Measurements from ENCODE around the gene STAB1. TPM values are rescaled to one million over a fixed set of nuclear protein-coding genes. Genes with fewer than 3 reads are reported as not detected.

STAB1 gene
- total and polyA plus RNA-seq, 2 experiments from 2014 or later: 0.90 to 1.9 TPM

- H3K27ac Mint-ChIP-seq: no peak overlapping the region; the same call in 1 of the 2 replicates
- H3K27me3 Mint-ChIP-seq (ENCODE audit: insufficient read depth, low read depth, poor library complexity): peaks cover 16% of the 10 kb centered on the region
- Histone ChIP-seq H3K4me2 (no peak overlapping the region), H3K4me3 (no peak overlapping the region), H3K9me2 (ENCODE audit: insufficient read depth) (no peaks in the 10 kb centered on the region), H3K79me2 (replicated peaks; ENCODE audit: insufficient read depth) (no peaks in the 10 kb centered on the region; the same call in 1 of the 2 replicates), H3K4me1 (ENCODE audit: insufficient read depth) (no peaks in the 10 kb centered on the region), H4K20me1 (replicated peaks; ENCODE audit: insufficient read depth) (peaks cover 8% of the 10 kb centered on the region; the same call in 1 of the 2 replicates), H3K27ac (ENCODE audit: low read depth) (no peak overlapping the region), H3K27me3 (ENCODE audit: insufficient read depth) (no peaks in the 10 kb centered on the region), H3F3A (replicated peaks; ENCODE audit: low read depth) (no peaks in the 10 kb centered on the region), H3K36me3 (ENCODE audit: insufficient read depth) (0 out of 2 replicates have a peak, but pooled peaks cover 4% of the 10 kb centered on the region), H2AFZ (no peak overlapping the region)
- ATAC-seq: no peak
- peaks cover 52% of the 10 kb centered on the region for H3K36me3 Mint-ChIP-seq (ENCODE audit: low read depth)
- H3K4me1 Mint-ChIP-seq: peaks cover 3% of the 10 kb centered on the region; the same call in 1 of the 3 replicates
- H3K4me3 Mint-ChIP-seq: no peak overlapping the region
- no peaks in the 10 kb centered on the region for H3K9me3 Mint-ChIP-seq
- TF ChIP-seq STAT1 (IDR thresholded peaks at IDR 0.05; ENCODE audit: unreplicated experiment) (no peak), ZNF114 (CRISPR knock-in tag; IDR thresholded peaks at IDR 0.05) (no peak), NANOG (IDR thresholded peaks at IDR 0.05; ENCODE audit: borderline replicate concordance) (no peak), REST (IDR thresholded peaks at IDR 0.05; ENCODE audit: unreplicated experiment) (no peak), CREB1 (CRISPR knock-in tag; IDR thresholded peaks at IDR 0.05; ENCODE audit: low read depth) (no peak), EZH2 (IDR thresholded peaks at IDR 0.05; ENCODE audit: low read depth, unreplicated experiment) (no peak), ZNF331 (CRISPR knock-in tag; IDR thresholded peaks at IDR 0.05; ENCODE audit: low read depth) (no peak), ETS1 (IDR thresholded peaks at IDR 0.05) (no peak), POLR2AphosphoS5 (IDR thresholded peaks at IDR 0.05; ENCODE audit: low read depth) (no peak), EZH2phosphoT487 (IDR thresholded peaks at IDR 0.05; ENCODE audit: unreplicated experiment) (no peak), JUNB (IDR thresholded peaks at IDR 0.05; ENCODE audit: unreplicated experiment) (no peak), ZNF462 (CRISPR knock-in tag; IDR thresholded peaks at IDR 0.05) (no peak), CTCF (conservative IDR thresholded peaks at IDR 0.05; ENCODE audit: low read depth in 2 of 2) (no peak)
- DNase-seq (ENCODE audit: low spot score): no peak
Measured at GRCh38 chr3:52487788-52488691, 7.1 kb upstream of the STAB1 start.
